GM23248 (cell line): ENCODE data around the gene NR4A3. TPM values are rescaled to one million over a fixed set of nuclear protein-coding genes. Genes with fewer than 3 reads are reported as not detected.
"Not testable (repeated sequence)": the region's sequence is repeated elsewhere in the genome, so short reads cannot be mapped to it uniquely, and the experiment has no call there.

Source experiments
- DNase-seq: peaks from one replicate; pipeline ENCODE4 v3.0.0-alpha.2; 2015
- H2AFZ ChIP-seq: fragments of 200-600 bp; sonication (generic); 2 replicates; pipeline ENCODE4 v1.6.1; 2016; ENCODE audit warnings: antibody characterized with exemption
- H3F3A ChIP-seq: fragments of 200-600 bp; sonication (generic); 2 replicates; pipeline ENCODE4 v1.6.1; 2016; ENCODE audit warnings: mild to moderate bottlenecking, antibody characterized with exemption, mixed run types; ENCODE audit not compliant: insufficient read depth
- H3K27ac ChIP-seq: fragments of 200-600 bp; sonication (generic); 2 replicates; pipeline ENCODE4 v1.5.1; 2016; ENCODE audit warnings: mild to moderate bottlenecking
- H3K27me3 ChIP-seq: fragments of 200-600 bp; sonication (generic); replicated peaks from 2 replicates; pipeline ENCODE4 v1.6.1; 2016; ENCODE audit warnings: mild to moderate bottlenecking; ENCODE audit not compliant: insufficient read depth
- H3K36me3 ChIP-seq: fragments of 200-600 bp; sonication (generic); 2 replicates; pipeline ENCODE4 v1.6.1; 2016; ENCODE audit warnings: low read depth, mild to moderate bottlenecking
- H3K4me1 ChIP-seq: fragments of 200-600 bp; sonication (generic); 2 replicates; pipeline ENCODE4 v1.6.1; 2016; ENCODE audit warnings: mild to moderate bottlenecking; ENCODE audit not compliant: insufficient read depth
- H3K4me2 ChIP-seq: fragments of 200-600 bp; sonication (generic); one replicate; pipeline ENCODE4 v1.6.1; 2016; ENCODE audit warnings: mild to moderate bottlenecking; ENCODE audit not compliant: unreplicated experiment
- H3K4me3 ChIP-seq: fragments of 200-600 bp; sonication (generic); 2 replicates; pipeline ENCODE4 v1.5.1; 2016; ENCODE audit warnings: mild to moderate bottlenecking
- H3K79me2 ChIP-seq: fragments of 200-600 bp; sonication (generic); 2 replicates; pipeline ENCODE4 v1.6.1; 2016; ENCODE audit warnings: mild to moderate bottlenecking; ENCODE audit not compliant: insufficient read depth
- H3K9ac ChIP-seq: fragments of 200-600 bp; sonication (generic); 2 replicates; pipeline ENCODE4 v1.6.1; 2016; ENCODE audit warnings: mild to moderate bottlenecking
- H3K9me2 ChIP-seq: fragments of 200-600 bp; sonication (generic); 2 replicates; pipeline ENCODE4 v1.6.1; 2016; ENCODE audit warnings: mixed run types, mild to moderate bottlenecking, moderate library complexity; ENCODE audit not compliant: insufficient read depth
- H3K9me3 ChIP-seq: fragments of 200-600 bp; sonication (generic); one replicate; pipeline ENCODE4 v1.6.1; 2017; ENCODE audit warnings: low read depth
- H4K20me1 ChIP-seq: fragments of 200-600 bp; sonication (generic); 2 replicates; pipeline ENCODE4 v1.6.0; 2016; ENCODE audit not compliant: insufficient read depth
- EZH2 ChIP-seq: fragments of 200-600 bp; sonication (generic); IDR thresholded peaks from 2 replicates; pipeline ENCODE4 v1.6.1; 2018; ENCODE audit warnings: antibody characterized with exemption, mild to moderate bottlenecking; ENCODE audit not compliant: insufficient read depth, poor library complexity, severe bottlenecking
- EZH2phosphoT487 ChIP-seq: fragments of 200-600 bp; sonication (generic); IDR thresholded peaks from 2 replicates; pipeline ENCODE4 v1.6.1; 2018; ENCODE audit warnings: antibody characterized with exemption, moderate library complexity, mild to moderate bottlenecking, low read depth; ENCODE audit not compliant: insufficient read depth
- WGBS, 2 experiments: methylation state at CpG; one replicate each; pipeline ENCODE4 v1.1.6; 2015 to 2017; ENCODE audit warnings: low lambda C conversion rate in 2 of 2, low coverage in 1 of 2; ENCODE audit errors: missing lambda C conversion rate in 2 of 2; 5-methylcytosine and 5-hydroxymethylcytosine counted together
- in situ Hi-C: fragments of 300-500 bp; cut with MboI; formaldehyde crosslinking; loops from 2 replicates; pipeline ENCODE4 v1.15.0; 2020
- polyA plus RNA-seq: library from polyadenylated mRNA; unstranded; fragments of >200 nt; fragmentation: Nextera tagmentation; extraction: Ambion mirVana; gene quantifications from 2 replicates; pipeline ENCODE4 v1.2.1, GENCODE V29; 2016
- total RNA-seq: library from RNA; depleted of rRNA; stranded (reverse); fragments of >200 nt; shearing (Covaris generic); gene quantifications from 2 replicates; pipeline ENCODE4 v1.2.3, GENCODE V29; 2014

NR4A3 gene
- total and polyA plus RNA-seq, 2 experiments from 2014 or later = 1.0 to 1.4 TPM

GRCh38 chr9:99779277-99779676, 42.4 kb upstream of the NR4A3 start:
- in situ Hi-C loops = no loop called here
- WGBS, 2 experiments = 95 to 97% methylated on average over 4 of the region's 4 CpGs

DNA sequence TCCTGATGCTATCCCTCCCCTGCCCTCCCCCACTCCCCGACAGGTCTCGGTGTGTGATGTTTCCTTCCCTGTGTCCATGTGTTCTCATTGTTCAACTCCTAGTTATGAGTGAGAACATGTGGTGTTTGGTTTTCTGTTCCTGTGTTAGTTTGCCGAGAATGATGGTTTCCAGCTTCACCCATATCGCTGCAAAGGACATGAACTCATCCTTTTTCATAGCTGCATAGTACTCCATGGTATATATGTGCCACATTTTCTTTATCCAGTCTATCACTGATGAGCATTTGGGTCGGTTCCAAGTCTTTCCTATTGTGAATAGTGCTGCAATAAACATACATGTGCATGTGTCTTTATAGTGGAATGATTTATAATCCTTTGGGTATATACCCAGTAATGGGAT, 39.3 kb upstream of the NR4A3 start:
- H3K9me3 ChIP-seq, H3K79me2 ChIP-seq, H4K20me1 ChIP-seq, H3K9ac ChIP-seq, H3K27me3 ChIP-seq, H3K4me3 ChIP-seq, H3K27ac ChIP-seq, H3K4me2 ChIP-seq, H3K36me3 ChIP-seq, H3K9me2 ChIP-seq, H2AFZ ChIP-seq, in situ Hi-C loops, DNase-seq: not testable (repeated sequence)
- Histone ChIP-seq H3K4me1 (peaks cover 11% of the 10 kb centered on the region), H3F3A (peaks cover 11% of the 10 kb centered on the region; the same call in 1 of the 2 replicates)
- 65 to 71% methylated on average over 5 of the region's 5 CpGs for WGBS, 2 experiments

More at GRCh38 chr9:99779277-99779676, 42.4 kb upstream of the NR4A3 start:
- no peak overlapping the region for H2AFZ ChIP-seq
- peaks cover 11% of the 10 kb centered on the region; the same call in 1 of the 2 replicates for H3F3A ChIP-seq
- H3K27me3 ChIP-seq = no peaks in the 10 kb centered on the region
- TF ChIP-seq EZH2 (no peak), EZH2phosphoT487 (no peak)
- H3K9ac ChIP-seq = no peak overlapping the region
- H3K36me3 ChIP-seq = no peaks in the 10 kb centered on the region
- no peak for DNase-seq
- H3K9me2 ChIP-seq = no peaks in the 10 kb centered on the region
- H3K27ac ChIP-seq = no peak overlapping the region
- peaks cover 5% of the 10 kb centered on the region; the same call in 1 of the 2 replicates for H3K4me1 ChIP-seq
- H3K79me2 ChIP-seq = no peaks in the 10 kb centered on the region
- no peaks in the 10 kb centered on the region for H3K9me3 ChIP-seq
- no peak overlapping the region for H3K4me2 ChIP-seq
- no peak overlapping the region for H3K4me3 ChIP-seq
- H4K20me1 ChIP-seq = no peaks in the 10 kb centered on the region

- H3K4me3 ChIP-seq = no peak overlapping the region
- no peak overlapping the region for H3K9ac ChIP-seq
- no peak for TF ChIP-seq EZH2
- no peak for TF ChIP-seq EZH2phosphoT487
- 85 to 88% methylated on average over 6 of the region's 6 CpGs for WGBS, 2 experiments
- in situ Hi-C loops = no loop called here
- no peaks in the 10 kb centered on the region for H3K9me2 ChIP-seq
- H2AFZ ChIP-seq = no peak overlapping the region
- H3K79me2 ChIP-seq = no peaks in the 10 kb centered on the region
- H3K4me2 ChIP-seq = no peak overlapping the region
- no peak for DNase-seq
- H3K9me3 ChIP-seq = no peaks in the 10 kb centered on the region
- H3K27ac ChIP-seq = no peak overlapping the region
- H4K20me1 ChIP-seq = no peaks in the 10 kb centered on the region
- H3F3A ChIP-seq = peaks cover 5% of the 10 kb centered on the region; the same call in 1 of the 2 replicates
- no peaks in the 10 kb centered on the region for H3K36me3 ChIP-seq
- H3K27me3 ChIP-seq = no peaks in the 10 kb centered on the region
- peaks cover 7% of the 10 kb centered on the region for H3K4me1 ChIP-seq
These were observed 38.5 kb upstream of the NR4A3 start for GRCh38 chr9:99782962-99783718.

DNA sequence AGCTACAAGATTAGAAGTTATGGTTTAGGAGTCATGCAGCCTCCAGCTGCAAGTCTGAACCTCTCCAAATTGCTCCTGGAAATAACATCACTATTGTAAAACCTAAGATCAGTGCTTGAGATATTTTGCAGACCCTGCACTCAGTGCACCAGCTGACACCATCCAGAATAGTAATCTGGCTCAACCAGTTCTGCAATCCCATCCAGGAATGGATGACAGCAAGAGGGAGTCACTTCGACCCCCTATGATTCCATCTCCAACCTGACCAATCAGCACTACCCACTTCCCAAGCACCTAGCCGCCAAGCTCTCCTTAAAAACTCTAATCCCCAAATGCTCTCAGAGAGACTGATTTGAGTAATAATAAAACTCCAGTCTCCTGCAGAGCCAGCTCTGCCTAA, 37.9 kb upstream of the NR4A3 start:
- no peak overlapping the region for H2AFZ ChIP-seq
- H3K9ac ChIP-seq = no peak overlapping the region
- peaks cover 6% of the 10 kb centered on the region; the same call in 1 of the 2 replicates for H3K4me1 ChIP-seq
- in situ Hi-C loops = no loop called here
- DNase-seq = no peak
- no peaks in the 10 kb centered on the region for H3K9me3 ChIP-seq
- no peak overlapping the region for H3K4me3 ChIP-seq
- H3K27ac ChIP-seq = no peak overlapping the region
- no peaks in the 10 kb centered on the region for H3K79me2 ChIP-seq
- TF ChIP-seq EZH2phosphoT487 (no peak), EZH2 (no peak)
- no peaks in the 10 kb centered on the region for H3K27me3 ChIP-seq
- H3K4me2 ChIP-seq = no peak overlapping the region
- no peaks in the 10 kb centered on the region for H3K9me2 ChIP-seq
- no peaks in the 10 kb centered on the region for H4K20me1 ChIP-seq
- WGBS, 2 experiments = 27 to 40% methylated on average over 2 of the region's 2 CpGs
- no peaks in the 10 kb centered on the region for H3F3A ChIP-seq
- no peaks in the 10 kb centered on the region for H3K36me3 ChIP-seq
